ENCODE results near the gene DHX9.

The DHX9 gene

DNA sequence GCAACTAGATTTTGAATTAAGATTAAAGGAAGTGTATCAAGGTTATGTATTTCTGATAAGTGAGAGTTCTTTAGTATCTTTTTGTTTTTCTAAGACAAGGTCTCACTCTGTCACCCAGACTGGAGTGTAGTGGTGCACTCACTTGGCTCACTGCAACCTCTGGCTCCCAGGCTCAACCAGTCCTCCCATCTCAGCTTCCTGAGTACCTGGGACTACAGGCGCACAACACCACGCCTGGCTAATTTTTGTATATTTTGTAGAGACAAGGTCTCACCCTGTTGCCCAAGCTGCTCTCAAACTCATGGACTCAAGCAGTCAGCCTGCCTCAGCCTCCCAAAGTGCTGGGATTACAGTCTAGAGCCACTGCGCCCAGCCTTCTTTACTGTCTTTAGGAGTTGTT is 33.7 kb downstream of the DHX9 start:
- H3K36me3 ChIP-seq (ENCODE audit: control insufficient read depth, low read length) = peaks cover 99% of the 10 kb centered on the region
- H3F3A ChIP-seq (ENCODE audit: control insufficient read depth, insufficient read depth) = peaks cover 3% of the 10 kb centered on the region; the same call in 1 of the 2 replicates
- H4K20me1 ChIP-seq (ENCODE audit: control insufficient read depth, insufficient read depth, low read depth, low read length) = peaks cover 9% of the 10 kb centered on the region; the same call in 1 of the 2 replicates

DNA sequence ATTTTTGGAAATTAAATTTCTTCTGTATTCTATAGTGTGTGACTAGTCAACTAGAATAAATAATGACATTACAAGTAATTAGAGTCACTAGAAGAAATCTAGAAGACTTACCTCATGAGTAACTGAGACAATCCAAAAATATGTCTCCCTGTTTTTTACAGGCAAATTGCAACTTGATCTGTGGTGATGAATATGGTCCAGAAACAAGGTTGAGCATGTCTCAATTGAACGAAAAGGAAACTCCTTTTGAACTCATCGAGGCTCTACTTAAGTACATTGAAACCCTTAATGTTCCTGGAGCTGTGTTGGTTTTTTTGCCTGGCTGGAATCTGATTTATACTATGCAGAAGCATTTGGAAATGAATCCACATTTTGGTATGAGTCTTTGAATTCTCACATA is 36.7 kb downstream of the DHX9 start:
- no peaks in the 10 kb centered on the region for H3K27me3 ChIP-seq (ENCODE audit: control insufficient read depth, low read length)
- peaks cover 4% of the 10 kb centered on the region for H3K79me2 ChIP-seq (ENCODE audit: control insufficient read depth, low read length)
- no peaks in the 10 kb centered on the region for H3K9me3 ChIP-seq (ENCODE audit: control insufficient read depth, insufficient read depth, low read length)
- no peak overlapping the region for H3K27ac ChIP-seq (ENCODE audit: low read depth, low read length)
- no peak for TF ChIP-seq EZH2phosphoT487 (IDR thresholded peaks at IDR 0.05; ENCODE audit: borderline replicate concordance, low read length)
- TF ChIP-seq, protein P1, sequence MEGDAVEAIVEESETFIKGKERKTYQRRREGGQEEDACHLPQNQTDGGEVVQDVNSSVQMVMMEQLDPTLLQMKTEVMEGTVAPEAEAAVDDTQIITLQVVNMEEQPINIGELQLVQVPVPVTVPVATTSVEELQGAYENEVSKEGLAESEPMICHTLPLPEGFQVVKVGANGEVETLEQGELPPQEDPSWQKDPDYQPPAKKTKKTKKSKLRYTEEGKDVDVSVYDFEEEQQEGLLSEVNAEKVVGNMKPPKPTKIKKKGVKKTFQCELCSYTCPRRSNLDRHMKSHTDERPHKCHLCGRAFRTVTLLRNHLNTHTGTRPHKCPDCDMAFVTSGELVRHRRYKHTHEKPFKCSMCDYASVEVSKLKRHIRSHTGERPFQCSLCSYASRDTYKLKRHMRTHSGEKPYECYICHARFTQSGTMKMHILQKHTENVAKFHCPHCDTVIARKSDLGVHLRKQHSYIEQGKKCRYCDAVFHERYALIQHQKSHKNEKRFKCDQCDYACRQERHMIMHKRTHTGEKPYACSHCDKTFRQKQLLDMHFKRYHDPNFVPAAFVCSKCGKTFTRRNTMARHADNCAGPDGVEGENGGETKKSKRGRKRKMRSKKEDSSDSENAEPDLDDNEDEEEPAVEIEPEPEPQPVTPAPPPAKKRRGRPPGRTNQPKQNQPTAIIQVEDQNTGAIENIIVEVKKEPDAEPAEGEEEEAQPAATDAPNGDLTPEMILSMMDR (IDR thresholded peaks at IDR 0.05; ENCODE audit: low read depth, low read length, poor library complexity, severe bottlenecking) = no peak
- H3K9me2 ChIP-seq (replicated peaks; ENCODE audit: control insufficient read depth, low read length) = no peaks in the 10 kb centered on the region
- peaks cover 12% of the 10 kb centered on the region; the same call in 1 of the 2 replicates for H3F3A ChIP-seq (ENCODE audit: control insufficient read depth, insufficient read depth)
- H3K4me2 ChIP-seq (ENCODE audit: low read length) = no peak overlapping the region
- peaks cover 100% of the 10 kb centered on the region for H3K36me3 ChIP-seq (ENCODE audit: control insufficient read depth, low read length)
- H3K4me1 ChIP-seq (ENCODE audit: control insufficient read depth, low read length) = no peaks in the 10 kb centered on the region
- peaks cover 13% of the 10 kb centered on the region for H4K20me1 ChIP-seq (ENCODE audit: control insufficient read depth, insufficient read depth, low read depth, low read length)
- no peak overlapping the region for H3K4me3 ChIP-seq (ENCODE audit: low read length)

More for the DNA sequence above, 33.7 kb downstream of the DHX9 start:
- Histone ChIP-seq H3K4me3 (ENCODE audit: low read length) (no peak overlapping the region), H3K27ac (ENCODE audit: low read depth, low read length) (no peak overlapping the region), H3K79me2 (ENCODE audit: control insufficient read depth, low read length) (peaks cover 16% of the 10 kb centered on the region), H3K4me1 (ENCODE audit: control insufficient read depth, low read length) (no peaks in the 10 kb centered on the region), H3K9me3 (ENCODE audit: control insufficient read depth, insufficient read depth, low read length) (no peaks in the 10 kb centered on the region), H3K4me2 (ENCODE audit: low read length) (no peak overlapping the region), H3K27me3 (ENCODE audit: control insufficient read depth, low read length) (no peaks in the 10 kb centered on the region), H3K9me2 (replicated peaks; ENCODE audit: control insufficient read depth, low read length) (no peaks in the 10 kb centered on the region)
- TF ChIP-seq EZH2phosphoT487 (IDR thresholded peaks at IDR 0.05; ENCODE audit: borderline replicate concordance, low read length) = no peak
- TF ChIP-seq, protein P1 (IDR thresholded peaks at IDR 0.05; ENCODE audit: low read depth, low read length, poor library complexity, severe bottlenecking) = no peak

DNA sequence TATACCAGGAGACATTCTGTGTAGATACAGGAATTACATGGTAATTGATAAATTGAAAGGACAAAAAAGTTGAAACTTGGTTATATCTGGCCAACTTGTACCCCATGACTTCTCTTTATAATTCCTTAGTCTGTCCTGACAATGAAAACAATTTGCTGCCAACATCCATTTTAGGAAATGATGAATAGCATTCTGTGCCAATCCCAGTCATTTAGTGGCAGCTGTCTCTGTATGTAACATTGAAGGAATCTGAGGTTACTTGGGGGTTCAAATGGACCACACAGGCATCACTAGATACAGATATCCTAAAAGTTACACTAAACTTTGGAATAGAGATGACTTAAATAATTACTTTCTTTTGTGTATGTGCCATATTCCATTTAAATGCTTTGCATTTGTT is 38.2 kb downstream of the DHX9 start:
- peaks cover 16% of the 10 kb centered on the region; the same call in 1 of the 2 replicates for H3F3A ChIP-seq (ENCODE audit: control insufficient read depth, insufficient read depth)
- no peak overlapping the region for H3K4me2 ChIP-seq (ENCODE audit: low read length)
- no peaks in the 10 kb centered on the region for H3K4me1 ChIP-seq (ENCODE audit: control insufficient read depth, low read length)
- H3K27me3 ChIP-seq (ENCODE audit: control insufficient read depth, low read length) = no peaks in the 10 kb centered on the region
- H3K36me3 ChIP-seq (ENCODE audit: control insufficient read depth, low read length) = peaks cover 100% of the 10 kb centered on the region
- peaks cover 9% of the 10 kb centered on the region; the same call in 1 of the 2 replicates for H4K20me1 ChIP-seq (ENCODE audit: control insufficient read depth, insufficient read depth, low read depth, low read length)
- H3K79me2 ChIP-seq (ENCODE audit: control insufficient read depth, low read length) = no peaks in the 10 kb centered on the region; the same call in 1 of the 2 replicates
- H3K27ac ChIP-seq (ENCODE audit: low read depth, low read length) = no peak overlapping the region
- no peaks in the 10 kb centered on the region for H3K9me2 ChIP-seq (replicated peaks; ENCODE audit: control insufficient read depth, low read length)
- no peaks in the 10 kb centered on the region for H3K9me3 ChIP-seq (ENCODE audit: control insufficient read depth, insufficient read depth, low read length)
- no peak for TF ChIP-seq EZH2phosphoT487 (IDR thresholded peaks at IDR 0.05; ENCODE audit: borderline replicate concordance, low read length)
- TF ChIP-seq, protein P1 (IDR thresholded peaks at IDR 0.05; ENCODE audit: low read depth, low read length, poor library complexity, severe bottlenecking) = no peak
- no peak overlapping the region for H3K4me3 ChIP-seq (ENCODE audit: low read length)

Data from DOHH2 (cell line).